ENCODE data around the gene CFAP92. TPM values are rescaled to one million over a fixed set of nuclear protein-coding genes. Genes with fewer than 3 reads are reported as not detected.

CFAP92 gene
- total RNA-seq, 1 donor from 2014 or later = 0.51 TPM

GRCh38 chr3:129005526-129006303, 11.8 kb upstream of the CFAP92 start:
- DNase-seq (ENCODE audit: low read depth in 2 of 2) = peak in 1 of 2 donors; percentile 79

- peak; percentile 68 to 77 for DNase-seq (ENCODE audit: low read depth in 2 of 2)
Measured at GRCh38 chr3:129004639-129005295, 10.9 kb upstream of the CFAP92 start.

- DNase-seq (ENCODE audit: low read depth in 2 of 2) = peak in 1 of 2 donors; percentile 42
Measured at GRCh38 chr3:129003578-129004112, 9.8 kb upstream of the CFAP92 start.

DNA sequence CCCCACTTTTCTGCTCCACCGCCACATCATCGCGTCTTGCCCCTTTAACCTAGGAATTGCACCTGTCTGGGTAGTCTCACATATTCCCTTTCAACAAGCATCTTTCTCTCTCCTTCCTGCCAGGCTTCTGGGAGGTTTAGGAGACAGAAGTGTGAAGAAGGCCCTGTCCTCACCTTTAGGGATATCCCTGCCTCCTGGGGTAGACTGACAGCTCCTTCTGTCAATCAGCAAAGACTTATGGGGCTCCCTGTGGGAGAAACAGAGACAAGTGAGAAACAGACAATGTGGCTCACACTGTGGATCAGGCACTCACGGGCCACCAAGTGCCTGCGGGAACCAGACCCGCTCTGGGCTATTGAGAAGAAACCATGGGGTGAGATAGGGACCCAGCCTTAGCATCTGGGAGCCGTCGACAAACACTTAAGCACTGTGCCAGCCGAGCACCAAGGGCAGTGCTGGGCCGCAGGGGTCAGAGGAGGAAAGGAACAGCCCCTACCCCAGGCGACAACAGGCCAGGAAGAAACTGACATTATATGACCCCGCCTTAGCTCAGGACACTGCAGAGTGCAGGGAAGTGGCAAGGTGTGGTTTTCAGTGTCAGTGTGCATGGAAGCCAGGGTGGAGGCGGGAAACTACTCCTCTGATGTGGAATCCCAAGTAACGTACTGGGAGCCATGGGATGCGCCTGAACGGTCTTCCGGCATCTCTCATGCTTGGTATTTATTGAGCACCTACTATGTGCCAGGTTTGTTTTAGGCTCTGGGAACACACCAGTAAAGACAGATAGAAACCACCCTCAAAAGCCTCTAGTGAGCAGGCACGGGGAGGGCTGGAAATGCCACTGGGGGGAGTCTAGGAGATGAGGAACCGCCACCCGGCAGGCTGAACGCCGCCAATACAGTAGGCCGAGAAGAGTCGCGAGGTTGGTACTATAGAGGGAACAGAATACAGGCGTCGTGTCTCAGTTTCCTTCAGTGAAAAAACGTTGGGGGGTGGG, 9.0 kb upstream of the CFAP92 start:
- DNase-seq (ENCODE audit: low read depth in 2 of 2) = no peak

GRCh38 chr3:129001806-129002572, 8.1 kb upstream of the CFAP92 start:
- peak in 1 of 2 donors; percentile 61 for DNase-seq (ENCODE audit: low read depth in 2 of 2)

DNA sequence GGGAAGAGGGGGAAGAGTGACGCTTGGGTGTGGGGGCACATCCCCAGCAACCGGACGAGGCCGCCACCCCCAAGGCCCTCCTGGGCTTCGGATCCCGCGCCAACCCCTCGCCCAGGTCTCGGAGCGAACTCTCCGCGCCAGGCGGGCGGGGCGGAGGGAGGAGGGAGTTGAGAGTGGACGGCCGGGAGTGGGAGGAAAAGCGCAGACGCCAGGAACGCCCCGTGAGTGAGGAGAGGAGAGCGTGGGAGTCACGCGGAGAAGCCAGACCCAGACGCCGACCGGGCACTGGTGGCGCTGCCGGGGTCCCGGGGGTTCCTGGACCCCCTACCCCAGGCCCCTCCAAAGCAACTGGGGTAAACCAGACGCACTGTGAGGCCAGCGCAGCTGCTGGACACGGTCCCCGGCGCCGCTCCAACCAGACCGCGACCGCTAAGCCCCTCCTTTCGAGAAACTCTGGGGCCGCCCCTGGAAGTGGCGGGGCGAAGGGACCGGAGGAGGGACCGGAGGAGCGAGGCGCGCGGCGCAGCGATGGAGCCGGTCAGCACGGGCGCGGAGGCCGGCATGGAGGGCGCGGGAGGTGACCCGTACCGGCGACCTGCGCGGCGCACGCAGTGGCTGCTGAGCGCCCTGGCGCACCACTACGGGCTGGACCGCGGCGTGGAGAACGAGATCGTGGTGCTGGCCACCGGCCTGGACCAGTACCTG, 7.4 kb upstream of the CFAP92 start, which contains the start of gene EFCC1:
EFCC1 (plus strand) TSS at position 204 of the 705 bp plus-strand sequence; CDS start at position 529, 325 bp downstream.
- DNase-seq (ENCODE audit: low read depth in 2 of 2) = peak in 1 of 2 donors; percentile 73

DNA sequence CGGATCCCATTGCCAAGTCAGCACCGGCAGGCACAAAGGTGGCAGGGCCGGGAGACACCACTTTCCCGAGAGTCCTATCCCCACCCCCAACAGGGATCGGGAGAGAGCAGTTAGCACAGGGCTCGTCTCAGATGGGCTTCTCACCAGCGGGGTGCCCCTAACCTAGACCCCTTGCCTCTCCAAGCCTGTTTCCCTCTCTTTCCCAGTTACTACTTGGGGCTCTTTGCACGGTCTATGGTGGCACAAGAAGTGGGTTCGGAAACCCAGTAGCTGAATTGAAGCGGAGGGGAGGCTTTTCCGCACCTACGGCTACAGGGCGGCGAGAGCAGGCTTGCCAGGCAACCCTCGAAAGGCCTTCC, 6.8 kb upstream of the CFAP92 start:
- no peak for DNase-seq (ENCODE audit: low read depth in 2 of 2)

DNA sequence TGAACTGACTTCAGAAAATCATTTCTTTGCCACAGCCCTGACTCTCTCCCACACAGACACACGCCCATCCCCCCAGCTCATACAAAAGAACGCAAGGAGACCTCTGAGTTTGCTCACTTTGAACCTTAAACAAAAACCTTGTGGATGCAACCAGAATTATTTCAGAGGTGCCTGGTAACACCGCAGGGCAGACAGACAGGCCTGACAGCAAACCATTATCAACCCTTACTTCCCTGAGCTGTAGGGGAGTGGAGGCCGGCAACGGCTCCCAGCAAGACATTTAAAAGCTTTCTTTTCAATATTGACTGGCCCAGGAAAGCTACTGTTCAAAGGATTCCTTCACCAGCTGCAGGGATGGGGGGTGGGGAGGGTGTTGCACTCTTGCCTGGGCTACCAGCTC, 5.2 kb upstream of the CFAP92 start:
- no peak for DNase-seq (ENCODE audit: low read depth in 2 of 2)

DNA sequence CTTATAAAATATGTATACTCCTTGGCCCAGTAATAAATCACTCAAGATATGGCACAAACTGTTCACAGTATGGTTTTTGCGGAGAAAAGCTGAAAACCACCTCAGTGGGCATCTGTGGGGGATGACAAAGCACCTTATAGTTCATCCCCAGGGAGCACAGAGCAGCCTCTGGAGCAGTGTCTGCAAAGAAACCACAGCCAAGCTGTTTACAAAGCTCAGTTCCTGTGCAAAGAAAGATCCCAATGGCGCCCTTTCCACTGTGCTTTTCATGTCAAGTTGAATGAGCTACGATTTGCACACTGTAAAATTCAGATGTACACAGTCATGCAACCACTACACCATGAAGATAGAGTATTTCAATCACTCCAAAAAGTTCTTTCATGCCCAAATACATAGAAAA, 4.7 kb upstream of the CFAP92 start:
- no peak for DNase-seq (ENCODE audit: low read depth in 2 of 2)

- no peak for DNase-seq (ENCODE audit: low read depth in 2 of 2)
Measured at GRCh38 chr3:128997486-128998133, 3.7 kb upstream of the CFAP92 start.

- no peak for DNase-seq (ENCODE audit: low read depth in 2 of 2)
Measured at GRCh38 chr3:128996726-128997125, 2.9 kb upstream of the CFAP92 start.

- no peak for DNase-seq (ENCODE audit: low read depth in 2 of 2)
Measured at GRCh38 chr3:128996200-128996599, 2.3 kb upstream of the CFAP92 start.

GRCh38 chr3:128995737-128996136, 1.9 kb upstream of the CFAP92 start:
- DNase-seq (ENCODE audit: low read depth in 2 of 2) = no peak

DNA sequence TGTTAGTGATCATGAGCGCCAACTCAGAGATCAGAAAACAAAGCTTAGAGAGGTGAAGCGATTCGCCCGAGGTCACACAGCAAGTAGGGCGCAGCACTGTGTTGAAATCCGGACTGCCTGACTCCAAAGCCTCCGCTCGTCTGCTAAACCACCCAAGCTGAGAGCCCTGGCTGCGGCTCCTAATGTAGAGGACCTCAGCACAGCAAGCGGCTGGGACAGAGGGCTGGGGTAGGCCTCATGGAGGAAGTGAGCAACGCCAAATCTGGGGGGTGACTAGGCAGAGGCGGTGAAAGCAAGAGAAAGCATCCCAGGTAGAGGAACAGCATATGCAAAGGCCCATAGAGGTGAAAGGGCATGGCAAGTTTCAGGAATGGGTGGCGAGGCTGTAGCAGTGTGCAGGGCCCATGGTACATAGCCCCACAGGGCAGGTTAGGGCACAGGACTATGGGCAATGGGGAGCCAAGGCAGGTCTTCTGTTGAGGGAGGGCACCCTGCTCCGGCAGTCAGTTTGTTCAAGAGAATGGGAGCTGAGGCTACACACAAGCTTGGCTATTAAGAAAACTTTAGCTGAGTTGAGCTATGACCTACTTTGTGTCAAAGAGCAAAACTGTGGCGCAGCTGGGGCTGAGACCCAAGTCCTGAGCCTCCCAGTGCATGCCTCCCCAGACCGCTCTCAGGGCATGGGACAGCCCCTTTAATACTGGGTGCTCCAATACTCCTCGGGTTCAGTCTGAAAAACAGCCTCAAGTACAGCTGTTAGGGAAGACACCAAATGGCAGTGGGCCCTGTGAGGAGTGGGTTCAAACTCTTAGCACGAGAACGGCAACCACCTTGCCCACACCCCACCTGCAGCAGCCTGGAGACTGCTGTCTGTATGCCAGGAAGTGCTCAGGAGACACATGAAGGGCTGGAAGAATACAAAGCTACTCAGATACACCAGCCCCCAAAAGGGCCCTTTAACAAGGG, 988 bp upstream of the CFAP92 start:
- no peak for DNase-seq (ENCODE audit: low read depth in 2 of 2)

DNA sequence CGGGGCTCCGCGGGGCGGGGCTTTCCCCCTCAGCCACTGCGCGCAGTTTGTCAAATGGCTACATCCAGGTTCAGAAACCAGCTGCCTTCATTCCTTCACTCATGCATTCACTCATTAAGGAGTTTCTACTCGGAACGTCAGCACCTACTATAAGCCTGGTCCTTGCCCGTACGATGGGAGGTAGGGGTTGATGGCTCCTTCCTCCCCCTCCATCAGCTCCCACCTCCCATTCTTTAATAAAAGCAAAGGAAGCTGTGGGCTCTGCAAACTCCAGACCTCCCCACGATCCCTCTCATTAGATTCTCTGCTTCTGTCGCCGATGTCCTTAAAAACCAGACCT, 267 bp upstream of the CFAP92 start:
- no peak for DNase-seq (ENCODE audit: low read depth in 2 of 2)

DNA sequence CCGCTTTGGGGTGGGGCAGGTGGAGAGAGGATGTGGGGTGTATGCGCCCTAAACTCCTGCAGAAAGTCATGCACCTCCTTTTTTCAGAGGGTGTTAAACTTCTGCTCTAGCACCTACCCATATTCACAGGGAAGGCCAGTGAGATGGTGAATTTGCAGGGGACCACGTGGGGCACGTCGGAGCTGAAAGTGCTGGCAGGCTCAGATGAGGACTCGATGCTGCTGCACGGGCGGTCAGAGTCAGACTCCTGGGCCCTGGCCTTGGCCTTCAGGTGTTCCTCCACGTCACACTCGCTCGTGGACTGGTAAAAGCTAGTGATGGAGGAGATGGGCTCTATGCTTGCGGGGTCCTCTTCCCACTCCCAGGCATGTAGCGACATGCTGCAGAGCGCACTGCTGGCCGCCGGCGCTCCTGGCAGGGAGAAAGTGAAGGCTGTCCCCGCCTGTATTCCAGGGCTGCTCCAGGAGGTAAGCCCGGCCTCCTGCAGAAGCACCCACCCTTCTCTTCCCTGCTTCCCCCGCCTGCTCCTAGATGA, 883 bp downstream of the CFAP92 start:
- no peak for DNase-seq (ENCODE audit: low read depth in 2 of 2)

- no peak for DNase-seq (ENCODE audit: low read depth in 2 of 2)
Measured at GRCh38 chr3:128991355-128991895, 2.5 kb downstream of the CFAP92 start.

- DNase-seq (ENCODE audit: low read depth in 2 of 2) = no peak
Measured at GRCh38 chr3:128988286-128988685, 5.6 kb downstream of the CFAP92 start.

Data from dermis microvascular lymphatic vessel endothelial cell (primary cell).